ENCODE data around the gene PPEF2.
A peak's percentile ranks its signal among the peaks of the same experiment; 100 is the strongest.

PPEF2 gene, protein sequence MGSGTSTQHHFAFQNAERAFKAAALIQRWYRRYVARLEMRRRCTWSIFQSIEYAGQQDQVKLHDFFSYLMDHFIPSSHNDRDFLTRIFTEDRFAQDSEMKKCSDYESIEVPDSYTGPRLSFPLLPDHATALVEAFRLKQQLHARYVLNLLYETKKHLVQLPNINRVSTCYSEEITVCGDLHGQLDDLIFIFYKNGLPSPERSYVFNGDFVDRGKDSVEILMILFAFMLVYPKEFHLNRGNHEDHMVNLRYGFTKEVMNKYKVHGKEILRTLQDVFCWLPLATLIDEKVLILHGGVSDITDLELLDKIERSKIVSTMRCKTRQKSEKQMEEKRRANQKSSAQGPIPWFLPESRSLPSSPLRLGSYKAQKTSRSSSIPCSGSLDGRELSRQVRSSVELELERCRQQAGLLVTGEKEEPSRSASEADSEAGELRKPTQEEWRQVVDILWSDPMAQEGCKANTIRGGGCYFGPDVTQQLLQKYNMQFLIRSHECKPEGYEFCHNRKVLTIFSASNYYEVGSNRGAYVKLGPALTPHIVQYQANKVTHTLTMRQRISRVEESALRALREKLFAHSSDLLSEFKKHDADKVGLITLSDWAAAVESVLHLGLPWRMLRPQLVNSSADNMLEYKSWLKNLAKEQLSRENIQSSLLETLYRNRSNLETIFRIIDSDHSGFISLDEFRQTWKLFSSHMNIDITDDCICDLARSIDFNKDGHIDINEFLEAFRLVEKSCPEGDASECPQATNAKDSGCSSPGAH

DNA sequence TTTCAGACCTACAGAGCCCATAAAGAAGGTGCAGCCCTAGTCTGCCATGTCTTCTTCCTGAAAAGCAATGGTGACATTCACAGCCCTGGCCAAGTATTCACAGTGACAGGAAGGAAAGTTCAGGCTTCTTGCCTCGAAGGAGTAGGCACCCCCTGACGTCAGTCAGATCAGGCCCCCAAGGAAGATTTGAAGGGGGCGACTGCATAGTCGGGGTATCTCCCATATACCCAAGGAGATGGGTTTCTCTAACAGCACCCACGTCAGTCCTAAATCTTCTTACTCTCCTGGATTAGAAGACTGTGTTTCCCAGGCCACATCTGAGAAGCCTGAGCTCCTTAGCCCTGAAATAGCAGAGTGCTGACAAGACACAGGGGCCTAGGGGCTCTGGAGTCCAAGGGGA, at the start of gene PPEF2:
PPEF2 (minus strand) TSS at position 101 of the 400 bp plus-strand sequence. CDS start 6,127 bp downstream, outside the sequence.
- no peak within 1 kb of the TSS for H3K4me3 ChIP-seq (ENCODE audit: low read depth, low read length)
- TF ChIP-seq, protein P1, sequence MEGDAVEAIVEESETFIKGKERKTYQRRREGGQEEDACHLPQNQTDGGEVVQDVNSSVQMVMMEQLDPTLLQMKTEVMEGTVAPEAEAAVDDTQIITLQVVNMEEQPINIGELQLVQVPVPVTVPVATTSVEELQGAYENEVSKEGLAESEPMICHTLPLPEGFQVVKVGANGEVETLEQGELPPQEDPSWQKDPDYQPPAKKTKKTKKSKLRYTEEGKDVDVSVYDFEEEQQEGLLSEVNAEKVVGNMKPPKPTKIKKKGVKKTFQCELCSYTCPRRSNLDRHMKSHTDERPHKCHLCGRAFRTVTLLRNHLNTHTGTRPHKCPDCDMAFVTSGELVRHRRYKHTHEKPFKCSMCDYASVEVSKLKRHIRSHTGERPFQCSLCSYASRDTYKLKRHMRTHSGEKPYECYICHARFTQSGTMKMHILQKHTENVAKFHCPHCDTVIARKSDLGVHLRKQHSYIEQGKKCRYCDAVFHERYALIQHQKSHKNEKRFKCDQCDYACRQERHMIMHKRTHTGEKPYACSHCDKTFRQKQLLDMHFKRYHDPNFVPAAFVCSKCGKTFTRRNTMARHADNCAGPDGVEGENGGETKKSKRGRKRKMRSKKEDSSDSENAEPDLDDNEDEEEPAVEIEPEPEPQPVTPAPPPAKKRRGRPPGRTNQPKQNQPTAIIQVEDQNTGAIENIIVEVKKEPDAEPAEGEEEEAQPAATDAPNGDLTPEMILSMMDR (IDR thresholded peaks at IDR 0.05; ENCODE audit: borderline replicate concordance, insufficient read depth, low read depth, low read length): no peak

DNA sequence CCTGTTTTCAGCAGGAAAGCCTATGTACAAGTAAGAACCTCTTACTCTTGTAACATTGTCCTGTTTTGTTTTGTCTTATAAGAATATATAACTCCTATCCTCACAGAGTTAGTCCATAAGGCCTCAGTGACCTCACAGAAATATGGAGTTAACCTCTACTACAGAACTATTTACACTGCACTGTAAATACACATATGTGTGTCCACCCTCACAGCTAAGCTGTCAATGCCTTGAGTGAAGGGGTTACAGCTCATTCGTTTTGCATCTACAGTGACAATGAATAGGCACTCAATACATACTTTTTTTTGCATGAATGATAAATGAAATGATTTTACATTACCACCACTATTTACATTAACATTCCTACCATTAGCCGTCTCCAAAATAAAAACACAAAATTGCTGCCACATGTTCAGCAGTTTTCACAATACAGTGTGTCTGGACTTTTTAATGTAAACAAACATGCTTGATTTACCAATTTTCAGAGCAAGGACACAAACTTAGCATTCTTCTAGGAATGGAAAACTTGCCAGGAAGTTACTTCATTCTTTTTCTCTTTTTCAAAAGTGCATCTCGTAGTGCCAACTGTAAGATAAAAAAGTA, 48.1 kb upstream of the PPEF2 start:
- TF ChIP-seq, protein P1 (IDR thresholded peaks at IDR 0.05; ENCODE audit: borderline replicate concordance, insufficient read depth, low read depth, low read length): no peak
- H3K4me3 ChIP-seq (ENCODE audit: low read depth, low read length): no peak overlapping the region

DNA sequence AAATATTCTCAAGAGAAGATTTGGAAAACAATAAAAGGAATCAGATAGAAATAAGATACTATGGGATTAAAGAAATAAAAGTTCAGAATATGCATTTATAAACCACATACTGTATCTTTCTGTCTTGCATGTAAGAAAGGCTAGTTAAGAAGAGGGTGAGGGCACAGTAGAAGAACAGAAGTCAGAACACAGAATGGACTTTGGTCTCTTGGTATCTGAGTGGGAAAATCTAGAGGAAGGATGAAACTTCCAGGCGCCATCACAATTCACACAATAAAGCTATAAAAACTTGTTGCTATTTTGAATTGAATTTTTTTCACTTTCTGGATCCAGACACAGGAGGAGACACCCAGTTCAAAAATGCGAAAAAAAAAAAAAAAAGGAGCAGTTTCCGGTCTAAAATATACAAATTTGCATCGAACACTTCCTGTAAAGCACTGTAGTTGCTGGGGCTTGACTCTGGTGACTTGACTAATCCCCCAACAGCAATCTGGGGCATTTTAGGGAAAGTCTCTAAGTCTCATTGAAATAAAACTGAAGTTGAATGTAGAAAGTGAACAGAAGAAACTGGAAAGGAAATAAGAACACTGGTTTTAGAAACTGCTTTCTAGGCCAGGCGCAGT, 46.7 kb upstream of the PPEF2 start:
- no peak overlapping the region for H3K4me3 ChIP-seq (ENCODE audit: low read depth, low read length)

DNA sequence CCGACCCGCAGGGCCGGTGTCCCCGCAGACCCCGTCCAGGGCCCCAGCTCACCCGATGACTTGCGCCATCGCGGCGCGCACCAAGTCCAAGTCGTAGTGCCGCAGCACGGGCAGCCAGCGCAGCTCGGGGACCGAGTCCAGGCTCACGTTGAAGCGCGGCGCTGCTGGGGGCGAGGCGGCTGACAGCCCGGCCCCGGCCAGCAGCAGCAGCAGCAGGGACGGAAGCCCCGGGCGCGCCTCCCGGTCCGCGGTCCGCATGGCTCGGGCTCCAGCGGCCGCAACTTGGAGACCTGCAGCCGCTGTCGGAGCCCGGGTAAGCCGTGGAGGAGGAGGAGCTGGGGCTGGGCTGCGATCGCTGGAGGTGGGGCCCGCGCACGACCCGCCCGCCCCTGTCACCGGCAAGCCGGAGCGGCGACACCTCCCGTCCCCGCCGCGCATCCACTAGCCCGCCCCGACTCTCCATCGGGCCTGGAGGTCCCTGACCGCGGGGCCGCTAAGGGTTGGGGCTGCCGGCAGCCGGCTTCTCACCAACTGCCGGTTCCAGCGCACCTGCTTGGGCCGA, 38.5 kb upstream of the PPEF2 start, which contains the start of gene NAAA:
NAAA (minus strand) TSS at position 322 of the 562 bp plus-strand sequence; CDS start at position 258, 64 bp downstream.
- TF ChIP-seq, protein P1 (IDR thresholded peaks at IDR 0.05; ENCODE audit: borderline replicate concordance, insufficient read depth, low read depth, low read length): peak; percentile 49

More for the DNA sequence above, 46.7 kb upstream of the PPEF2 start:
- TF ChIP-seq, protein P1 (IDR thresholded peaks at IDR 0.05; ENCODE audit: borderline replicate concordance, insufficient read depth, low read depth, low read length): no peak

DNA sequence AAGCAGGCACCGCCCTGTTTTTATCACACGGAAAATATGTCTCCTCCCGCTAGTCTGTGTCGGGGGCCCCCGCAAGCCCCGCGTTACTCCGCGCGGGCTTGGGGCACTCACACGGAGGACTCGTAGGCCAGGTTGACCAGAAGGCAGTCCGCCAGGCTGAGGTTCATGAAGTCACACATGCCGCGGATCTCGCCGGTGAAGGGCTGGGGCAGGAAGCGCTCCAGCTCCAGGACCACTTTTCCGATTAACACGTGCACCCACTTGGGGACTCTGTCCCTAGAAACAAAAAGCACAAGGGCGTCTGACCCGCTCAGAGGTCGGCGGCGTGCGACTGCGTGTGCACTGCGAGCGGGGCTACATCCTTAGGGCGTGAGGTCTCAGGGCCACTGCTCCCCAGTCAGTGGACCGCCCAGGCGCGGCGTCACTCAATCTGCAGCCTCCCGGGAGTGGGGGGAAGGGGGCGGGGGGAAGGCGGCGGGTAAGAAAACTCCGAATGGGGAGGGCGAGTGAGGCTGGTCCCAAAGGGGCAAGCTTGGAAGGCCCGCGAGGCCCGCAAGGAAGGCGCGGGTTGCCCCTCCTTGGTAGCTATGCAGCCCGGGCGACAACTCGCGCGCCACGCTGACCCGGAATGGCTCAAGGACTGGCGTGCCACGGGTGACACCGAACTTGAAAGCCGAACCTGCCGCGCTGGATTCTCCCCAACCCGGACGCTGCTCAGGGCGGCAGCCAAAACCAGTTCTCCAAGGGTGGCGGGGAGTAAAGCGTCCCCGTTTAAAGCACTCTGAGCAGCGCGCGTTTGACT, 37.8 kb upstream of the PPEF2 start:
- peak overlapping the region; percentile 90 for H3K4me3 ChIP-seq (ENCODE audit: low read depth, low read length)
- TF ChIP-seq, protein P1 (IDR thresholded peaks at IDR 0.05; ENCODE audit: borderline replicate concordance, insufficient read depth, low read depth, low read length): no peak

More for the DNA sequence above, 38.5 kb upstream of the PPEF2 start, which contains the start of gene NAAA:
- peak within 1 kb of the TSS; percentile 90 for H3K4me3 ChIP-seq (ENCODE audit: low read depth, low read length)

DNA sequence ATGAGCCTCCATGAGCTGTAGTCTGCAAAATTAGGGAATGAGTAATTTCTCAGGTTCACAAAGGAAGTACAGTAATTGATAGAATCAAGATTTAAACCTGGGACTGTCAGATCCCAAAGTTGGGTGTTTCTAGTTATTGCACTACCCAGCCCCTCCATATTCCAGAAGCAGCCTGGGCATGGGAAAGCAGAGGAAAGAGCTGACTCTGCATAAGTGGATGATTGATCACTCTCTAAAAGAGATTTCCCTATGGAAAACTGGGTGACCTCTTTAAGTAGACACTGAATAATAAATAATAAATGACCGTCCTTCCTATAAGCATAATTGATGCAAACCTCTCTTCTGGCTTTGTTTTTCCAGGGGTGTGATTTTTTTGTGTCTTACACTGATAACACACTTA, 33.4 kb upstream of the PPEF2 start:
- no peak overlapping the region for H3K4me3 ChIP-seq (ENCODE audit: low read depth, low read length)
- TF ChIP-seq, protein P1 (IDR thresholded peaks at IDR 0.05; ENCODE audit: borderline replicate concordance, insufficient read depth, low read depth, low read length): no peak

Data from GM12875 (cell line).